ENCODE results near the gene AURKB.
"Not testable (repeated sequence)": the region's sequence is repeated elsewhere in the genome, so short reads cannot be mapped to it uniquely, and the experiment has no call there.

Gene AURKB

GRCh38 chr17:8224891-8225812 lies 14.8 kb upstream of the AURKB start:
- DNase-seq: no peak

GRCh38 chr17:8223356-8224126 lies 13.2 kb upstream of the AURKB start:
- peak; percentile 39 for DNase-seq

GRCh38 chr17:8222630-8223355 lies 12.4 kb upstream of the AURKB start:
- DNase-seq: peak; percentile 85

GRCh38 chr17:8222380-8222629 lies 11.9 kb upstream of the AURKB start:
- DNase-seq: no peak

GRCh38 chr17:8221663-8222379 lies 11.4 kb upstream of the AURKB start:
- peak; percentile 81 for DNase-seq

- peak; percentile 80 for DNase-seq
Measured at GRCh38 chr17:8220783-8221662, 10.6 kb upstream of the AURKB start.

GRCh38 chr17:8214000-8214399 lies 3.6 kb upstream of the AURKB start:
- DNase-seq: not testable (repeated sequence)

GRCh38 chr17:8212312-8213180 lies 2.2 kb upstream of the AURKB start:
- DNase-seq: no peak

GRCh38 chr17:8210761-8211458 lies 535 bp upstream of the AURKB start:
- no peak for DNase-seq

- no peak for DNase-seq
Measured at GRCh38 chr17:8206536-8206935, 3.8 kb downstream of the AURKB start.

GRCh38 chr17:8204761-8205555 lies 5.4 kb downstream of the AURKB start:
- DNase-seq: no peak

GRCh38 chr17:8192070-8192815 lies 18.1 kb downstream of the AURKB start:
- peak; percentile 39 for DNase-seq

GRCh38 chr17:8190506-8190905 lies 19.9 kb downstream of the AURKB start:
- DNase-seq: no peak

GRCh38 chr17:8189711-8190477 lies 20.5 kb downstream of the AURKB start, which contains the start of gene BORCS6:
BORCS6 (minus strand) TSS chr17:8190180; CDS start chr17:8190140, 40 bp downstream.
- DNase-seq: peak; percentile 96

- peak; percentile 31 for DNase-seq
Measured at GRCh38 chr17:8189041-8189710, 21.2 kb downstream of the AURKB start.

GRCh38 chr17:8188263-8188839 lies 22.0 kb downstream of the AURKB start:
- no peak for DNase-seq

All from stimulated activated naive CD4-positive, alpha-beta T cell treated with Interleukin-2 at 50 U/mL for 16 hours (primary cell).